WTC11 (cell line): ENCODE results near the gene SF3B4. TPM values are rescaled to one million over a fixed set of nuclear protein-coding genes. Genes with fewer than 3 reads are reported as not detected.

ENCODE experiments used
- ATAC-seq: fragments of 200-7000 bp; cut with Tn5 transposase; 2 replicates; pipeline ENCODE4 v1.10.0; 2021; ENCODE audit warnings: mild to moderate bottlenecking, moderate library complexity
- CTCF ChIA-PET: fragments of 300-600 bp; sonication (Branson Sonifier 250); formaldehyde crosslinking; loops from one replicate; lab custom pipeline; 2021; ENCODE audit warnings: antibody characterized with exemption; lab: Charles Lee
- POLR2A ChIA-PET: fragments of 350-600 bp; sonication (Branson Sonifier 250); formaldehyde crosslinking; loops from one replicate; lab custom pipeline; 2021; ENCODE audit warnings: antibody characterized with exemption; lab: Charles Lee
- DNase-seq: peaks from one replicate; pipeline ENCODE4 v3.0.0; 2021; ENCODE audit warnings: low spot score
- H3K27ac Mint-ChIP-seq: 2 replicates; pipeline ENCODE4 v1.8.0; 2021; ENCODE audit warnings: mixed read lengths
- H3K27me3 Mint-ChIP-seq: 2 replicates; pipeline ENCODE4 v1.8.0; 2021; ENCODE audit warnings: low read depth, mild to moderate bottlenecking, moderate library complexity, mixed read lengths
- H3K36me3 Mint-ChIP-seq: 2 replicates; pipeline ENCODE4 v1.8.0; 2021; ENCODE audit warnings: mixed read lengths
- H3K4me1 Mint-ChIP-seq: 2 replicates; pipeline ENCODE4 v1.8.0; 2022; ENCODE audit warnings: mixed read lengths
- H3K4me3 Mint-ChIP-seq: 2 replicates; pipeline ENCODE4 v1.8.0; 2021; ENCODE audit warnings: mild to moderate bottlenecking, moderate library complexity, mixed read lengths
- H3K9me3 Mint-ChIP-seq: 2 replicates; pipeline ENCODE4 v1.8.0; 2021; ENCODE audit warnings: mixed read lengths
- ARID4B ChIP-seq: sonication (generic); formaldehyde crosslinking; IDR thresholded peaks from 2 replicates; pipeline ENCODE4 v1.8.0; 2023; ENCODE audit warnings: missing genetic modification reagents, mild to moderate bottlenecking, borderline replicate concordance
- ATF2 ChIP-seq: sonication (generic); formaldehyde crosslinking; IDR thresholded peaks from 2 replicates; pipeline ENCODE4 v1.8.1; 2022; ENCODE audit warnings: low read depth, missing genetic modification reagents, borderline replicate concordance
- CREM ChIP-seq: sonication (generic); formaldehyde crosslinking; IDR thresholded peaks from 2 replicates; pipeline ENCODE4 v1.8.1; 2022; ENCODE audit warnings: mild to moderate bottlenecking, missing genetic modification reagents, moderate library complexity
- CTCF ChIP-seq: fragments of 200-600 bp; IDR thresholded peaks from 2 replicates; pipeline ENCODE4 v1.8.0; 2022; ENCODE audit warnings: antibody characterized with exemption
- E2F1 ChIP-seq: sonication (generic); formaldehyde crosslinking; IDR thresholded peaks from 2 replicates; pipeline ENCODE4 v1.8.0; 2022; ENCODE audit warnings: mild to moderate bottlenecking, missing genetic modification reagents
- E2F4 ChIP-seq: sonication (generic); formaldehyde crosslinking; IDR thresholded peaks from 2 replicates; pipeline ENCODE4 v1.8.1; 2022; ENCODE audit warnings: low read depth, mild to moderate bottlenecking, moderate library complexity, missing genetic modification reagents, borderline replicate concordance
- E2F5 ChIP-seq: sonication (generic); formaldehyde crosslinking; IDR thresholded peaks from 2 replicates; pipeline ENCODE4 v1.8.1; 2022; ENCODE audit warnings: mild to moderate bottlenecking, moderate library complexity, missing genetic modification reagents
- ELF4 ChIP-seq: sonication (generic); formaldehyde crosslinking; IDR thresholded peaks from 2 replicates; pipeline ENCODE4 v1.8.1; 2022; ENCODE audit warnings: low read depth, mild to moderate bottlenecking, moderate library complexity, missing genetic modification reagents
- FOXK1 ChIP-seq: sonication (generic); formaldehyde crosslinking; IDR thresholded peaks from 2 replicates; pipeline ENCODE4 v1.8.0; 2022; ENCODE audit warnings: mild to moderate bottlenecking, moderate library complexity, missing genetic modification reagents
- GRHL2 ChIP-seq: fragments of 250-450 bp; sonication (Bioruptor Pico); IDR thresholded peaks from 2 replicates; pipeline ENCODE4 v1.8.0; 2022; ENCODE audit warnings: mild to moderate bottlenecking, moderate library complexity; ENCODE audit not compliant: insufficient replicate concordance, severe bottlenecking
- IRF1 ChIP-seq: sonication (generic); formaldehyde crosslinking; IDR thresholded peaks from 2 replicates; pipeline ENCODE4 v1.8.0; 2023; ENCODE audit warnings: missing genetic modification reagents
- MXD4 ChIP-seq: fragments of 250-450 bp; sonication (Bioruptor Pico); IDR thresholded peaks from 2 replicates; pipeline ENCODE4 v1.8.0; 2021; ENCODE audit warnings: mild to moderate bottlenecking, moderate library complexity, borderline replicate concordance
- NFATC4 ChIP-seq: fragments of 250-450 bp; sonication (Bioruptor Pico); IDR thresholded peaks from 2 replicates; pipeline ENCODE4 v1.9.0; 2021; ENCODE audit warnings: mild to moderate bottlenecking
- NR1H2 ChIP-seq: sonication (generic); formaldehyde crosslinking; IDR thresholded peaks from 2 replicates; pipeline ENCODE4 v1.9.0; 2021; ENCODE audit warnings: mild to moderate bottlenecking, moderate library complexity, missing genetic modification reagents
- RELA ChIP-seq: sonication (generic); formaldehyde crosslinking; IDR thresholded peaks from 2 replicates; pipeline ENCODE4 v1.8.1; 2022; ENCODE audit warnings: missing genetic modification reagents, mild to moderate bottlenecking, borderline replicate concordance
- ZNF263 ChIP-seq: sonication (generic); formaldehyde crosslinking; IDR thresholded peaks from 2 replicates; pipeline ENCODE4 v1.8.1; 2022; ENCODE audit warnings: low read depth, mild to moderate bottlenecking, moderate library complexity, missing genetic modification reagents
- ZSCAN18 ChIP-seq: fragments of 250-450 bp; sonication (Bioruptor Pico); IDR thresholded peaks from 2 replicates; pipeline ENCODE4 v2.1.2; 2022; ENCODE audit warnings: mild to moderate bottlenecking, moderate library complexity
- total RNA-seq: library from RNA; stranded (reverse); gene quantifications from 3 replicates; pipeline ENCODE4 v1.2.3, GENCODE V29; 2021

The SF3B4 gene
- total RNA-seq, 1 experiment from 2014 or later: 90.1 TPM

GRCh38 chr1:149886396-149887195 is 41.0 kb downstream of the SF3B4 start:
- DNase-seq (peak; percentile 71), ATAC-seq (peak; percentile 65)
- Mint-ChIP-seq H3K4me3 (no peak overlapping the region), H3K4me1 (peaks cover 4% of the 10 kb centered on the region), H3K27ac (no peak overlapping the region), H3K9me3 (no peaks in the 10 kb centered on the region), H3K36me3 (no peaks in the 10 kb centered on the region), H3K27me3 (no peaks in the 10 kb centered on the region)
- ChIA-PET CTCF (interaction anchor here (3.0 kb wide), 1 partner anchor 301 kb away, joined by 25 read pairs; no protein-coding TSS in a partner anchor), POLR2A (interaction anchor here (0.6 to 6.1 kb wide), 27 partner anchors 13 to 1118 kb away, joined by 3 to 51 read pairs (median 6); partner anchors contain the start of genes BOLA1, MTMR11, OTUD7B and SF3B4)
- TF ChIP-seq CREM (CRISPR knock-in tag) (peak; percentile 47; the same call in 1 of the 2 replicates), ATF2 (CRISPR knock-in tag) (no peak), FOXK1 (0 out of 2 replicates have a peak, but pooled peaks have one; percentile 42), ARID4B (peak; percentile 39; the same call in 1 of the 2 replicates), NFATC4 (CRISPR knock-in tag) (peak; percentile 94), NR1H2 (peak; percentile 49; the same call in 1 of the 2 replicates), CTCF (no peak), ZSCAN18 (no peak), E2F5 (CRISPR knock-in tag) (peak; percentile 73), E2F1 (CRISPR knock-in tag) (peak; percentile 84; the same call in 1 of the 2 replicates), MXD4 (no peak), ZNF263 (CRISPR knock-in tag) (no peak), RELA (CRISPR knock-in tag) (peak; percentile 85), GRHL2 (CRISPR knock-in tag) (no peak), E2F4 (CRISPR knock-in tag) (peak; percentile 82; the same call in 1 of the 2 replicates), IRF1 (peak; percentile 82; the same call in 1 of the 2 replicates), ELF4 (no peak)
